GM12892 (cell line): Measurements from ENCODE around the gene TNK1.

Source experiments
- DNase-seq: peaks from one replicate; pipeline ENCODE4 v3.0.0; 2011; ENCODE audit not compliant: insufficient read length
- FAIRE-seq: peaks from 2 replicates; lab custom pipeline; 2011; peaks lifted over from hg19 to GRCh38; lab: Jason Lieb, UNC
- POLR2A ChIP-seq: IDR thresholded peaks from 2 replicates; pipeline ENCODE4 v1.6.1; 2011; ENCODE audit warnings: low read depth, low read length, control low read depth
- POLR2AphosphoS5 ChIP-seq: IDR thresholded peaks from 2 replicates; pipeline ENCODE4 v1.6.1; 2011; ENCODE audit warnings: low read depth, low read length, control low read depth
- TAF1 ChIP-seq: IDR thresholded peaks from 2 replicates; pipeline ENCODE4 v1.6.1; 2011; ENCODE audit warnings: low read depth, mild to moderate bottlenecking, control low read depth, low read length, borderline replicate concordance

The TNK1 gene

GRCh38 chr17:7421186-7421585 is 40.3 kb downstream of the TNK1 start:
- FAIRE-seq: no peak
- TF ChIP-seq POLR2A (no peak), POLR2AphosphoS5 (no peak), TAF1 (no peak)

GRCh38 chr17:7423679-7424078 is 42.8 kb downstream of the TNK1 start:
- DNase-seq (no peak), FAIRE-seq (peak; percentile 30)
- TF ChIP-seq POLR2AphosphoS5: no peak
- TF ChIP-seq TAF1: no peak
- no peak for TF ChIP-seq POLR2A

More at GRCh38 chr17:7421186-7421585, 40.3 kb downstream of the TNK1 start:
- no peak for DNase-seq

- DNase-seq: no peak
- no peak for FAIRE-seq
- TF ChIP-seq TAF1 (no peak), POLR2A (no peak), POLR2AphosphoS5 (no peak)
Observed at GRCh38 chr17:7425316-7425715, 44.4 kb downstream of the TNK1 start, which contains the start of gene SPEM2. TSS of gene SPEM2 (plus strand) at chr17:7425616. CDS start at chr17:7425689, 73 bp downstream.

DNA sequence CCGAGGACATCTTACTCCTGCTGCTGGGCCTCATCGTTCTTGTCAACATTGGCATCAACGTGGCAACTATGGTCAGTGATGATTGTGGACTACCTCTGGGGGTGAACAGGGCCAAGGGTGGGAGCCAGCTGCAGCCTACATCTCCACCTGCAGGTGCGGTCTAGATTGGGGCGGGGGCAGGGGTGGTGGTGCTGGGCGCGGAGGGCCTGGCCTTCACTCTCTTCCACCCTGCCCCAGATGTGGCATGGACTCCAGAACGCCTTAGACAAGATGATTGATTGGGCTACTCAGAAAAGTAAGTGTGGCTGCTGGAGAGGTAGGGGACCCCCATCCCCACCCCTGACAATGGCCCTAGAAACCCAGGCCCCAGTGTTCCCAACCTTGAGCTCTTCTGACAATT is 44.9 kb downstream of the TNK1 start:
- DNase-seq (no peak), FAIRE-seq (no peak)
- TF ChIP-seq POLR2A (no peak), POLR2AphosphoS5 (no peak), TAF1 (no peak)

- FAIRE-seq (no peak), DNase-seq (no peak)
- TF ChIP-seq POLR2A (no peak), TAF1 (no peak), POLR2AphosphoS5 (no peak)
Observed at GRCh38 chr17:7426203-7426863, 45.4 kb downstream of the TNK1 start.

DNA sequence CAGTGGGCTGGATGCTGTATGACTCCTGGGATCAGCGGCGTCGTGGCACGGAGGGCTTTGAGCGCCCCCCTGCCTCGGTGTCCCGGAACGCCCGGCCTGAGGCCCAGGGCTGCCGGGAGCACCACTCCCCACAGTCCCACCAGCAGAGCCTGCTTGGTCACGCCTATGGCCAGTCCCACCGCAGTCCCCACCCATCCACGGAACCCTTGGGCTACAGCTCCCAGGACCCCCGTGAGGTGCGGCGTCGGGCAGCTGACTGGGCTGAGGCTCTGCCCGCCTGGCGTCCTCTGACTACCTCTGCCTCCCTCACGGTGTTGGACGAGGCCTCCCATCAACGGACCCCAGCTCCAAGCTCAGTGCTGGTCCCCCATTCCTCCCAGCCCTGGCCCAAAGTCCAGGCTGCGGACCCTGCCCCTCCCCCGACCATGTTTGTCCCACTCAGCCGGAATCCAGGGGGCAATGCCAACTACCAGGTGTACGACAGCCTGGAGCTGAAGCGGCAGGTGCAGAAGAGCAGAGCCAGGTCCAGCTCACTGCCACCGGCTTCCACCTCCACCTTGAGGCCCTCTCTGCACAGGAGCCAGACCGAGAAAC is 46.1 kb downstream of the TNK1 start:
- FAIRE-seq (no peak), DNase-seq (no peak)
- no peak for TF ChIP-seq POLR2A
- TF ChIP-seq TAF1: no peak
- TF ChIP-seq POLR2AphosphoS5: no peak

DNA sequence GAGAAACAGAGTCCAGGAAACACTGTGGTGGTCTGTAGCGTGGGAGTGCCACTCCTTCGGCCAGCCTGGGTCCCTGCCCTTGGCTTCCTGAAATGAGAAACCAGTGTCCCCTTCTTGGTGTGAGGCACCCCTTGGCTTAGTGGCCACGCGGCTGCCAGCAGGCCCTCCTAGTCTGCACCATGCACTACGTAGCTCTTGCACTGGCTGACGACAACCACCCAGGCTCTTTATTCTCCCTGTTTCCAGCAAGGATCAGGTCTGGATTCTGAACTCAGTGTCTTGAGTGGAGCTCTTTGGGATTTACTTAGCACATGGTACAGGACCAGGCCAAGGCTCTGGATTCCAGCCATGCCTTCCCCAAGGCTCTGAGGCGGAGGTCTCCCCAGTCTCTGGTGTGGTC is 46.7 kb downstream of the TNK1 start:
- DNase-seq (no peak), FAIRE-seq (no peak)
- no peak for TF ChIP-seq TAF1
- TF ChIP-seq POLR2AphosphoS5: no peak
- TF ChIP-seq POLR2A: no peak

DNA sequence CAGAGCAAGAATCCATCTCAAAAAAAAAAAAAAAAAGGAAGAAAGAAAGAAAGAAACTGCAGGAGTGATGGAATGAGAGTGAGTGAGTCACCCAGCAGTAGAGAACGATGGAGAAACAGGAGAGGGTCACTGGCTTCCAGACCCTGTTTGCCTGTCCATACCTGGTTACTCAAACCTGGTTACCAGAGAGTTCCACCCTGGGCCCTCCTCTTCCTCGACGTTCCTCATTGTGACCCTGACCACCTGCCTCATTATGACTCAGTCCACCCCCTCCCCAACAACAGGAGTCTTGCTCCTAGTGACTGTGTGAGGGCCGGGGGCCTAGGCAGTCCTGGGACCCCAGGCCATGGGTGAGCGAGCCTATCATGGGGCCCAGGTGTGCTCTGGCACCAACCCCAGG is 47.7 kb downstream of the TNK1 start, which contains the start of gene SPEM3:
Gene SPEM3, plus strand, starts transcription at position 301 of the 400 bp plus-strand sequence. Its CDS starts 46 bp downstream, at position 347.
- TF ChIP-seq POLR2A: no peak
- no peak for TF ChIP-seq POLR2AphosphoS5
- no peak for TF ChIP-seq TAF1
- no peak for DNase-seq
- FAIRE-seq: no peak

DNA sequence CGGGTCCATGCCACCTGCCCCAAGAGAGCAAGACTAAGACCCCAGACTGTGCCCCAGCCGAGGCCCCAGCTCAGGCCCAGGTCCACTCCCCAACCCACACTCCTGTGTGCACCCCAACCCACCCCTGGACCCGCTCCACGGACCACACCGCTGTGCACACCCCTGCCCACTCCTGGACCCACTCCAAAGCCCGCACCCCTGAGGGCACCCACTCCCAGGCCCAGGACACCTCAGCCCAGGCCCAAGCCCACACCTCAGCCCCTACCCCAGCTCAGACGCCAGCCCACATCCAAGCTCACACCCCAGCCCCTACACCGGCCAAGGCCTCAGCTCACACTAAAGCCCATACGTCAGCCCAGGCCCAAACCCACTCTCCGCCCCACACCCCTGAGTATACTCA is 48.8 kb downstream of the TNK1 start:
- TF ChIP-seq POLR2A: no peak
- TF ChIP-seq POLR2AphosphoS5: no peak
- no peak for TF ChIP-seq TAF1
- no peak for DNase-seq
- FAIRE-seq: no peak

DNA sequence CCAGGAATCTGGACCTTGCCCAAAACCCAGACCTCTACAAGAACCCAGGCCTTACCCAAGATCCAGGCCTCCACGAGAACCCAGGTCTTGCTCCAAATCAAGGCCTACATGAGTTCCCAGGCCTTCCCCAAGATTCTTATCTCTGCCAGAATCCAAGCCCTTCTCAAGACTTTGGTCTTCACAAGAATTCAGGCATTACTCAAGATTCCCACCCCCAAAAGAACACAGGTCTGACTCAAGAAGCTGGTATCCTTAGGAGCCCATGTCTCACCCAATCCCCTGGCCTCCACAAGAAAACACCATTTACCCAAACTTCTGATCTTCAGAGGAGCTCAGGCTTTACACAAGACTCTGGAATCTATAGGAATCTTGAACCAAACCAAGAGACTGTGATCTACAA is 50.3 kb downstream of the TNK1 start:
- DNase-seq: no peak
- FAIRE-seq: no peak
- TF ChIP-seq POLR2A: no peak
- TF ChIP-seq POLR2AphosphoS5: no peak
- TF ChIP-seq TAF1: no peak

- FAIRE-seq (no peak), DNase-seq (no peak)
- TF ChIP-seq POLR2A (no peak), POLR2AphosphoS5 (no peak), TAF1 (no peak)
Observed at GRCh38 chr17:7432296-7432695, 51.4 kb downstream of the TNK1 start.
